Measurements from ENCODE around the gene TTC39C.

- TF ChIP-seq YY1 (IDR thresholded peaks at IDR 0.05; ENCODE audit: insufficient read depth, insufficient read length) = no peak
- TF ChIP-seq ZNF274 (IDR thresholded peaks at IDR 0.05; ENCODE audit: low read depth, low read length) = no peak
Measured at GRCh38 chr18:24080861-24081260, 66.3 kb downstream of the TTC39C start.

All from NT2/D1 (cell line).